GM12891 (cell line): ENCODE results near the gene DAGLB.

Source experiments
- PAX5 ChIP-seq: IDR thresholded peaks from 2 replicates; pipeline ENCODE4 v1.6.1; 2011; ENCODE audit warnings: low read length, moderate library complexity, mild to moderate bottlenecking; ENCODE audit not compliant: insufficient read depth, severe bottlenecking
- POLR2A ChIP-seq: IDR thresholded peaks from 2 replicates; pipeline ENCODE4 v1.6.1; 2011; ENCODE audit warnings: low read depth, low read length, control low read depth
- POLR2AphosphoS5 ChIP-seq: IDR thresholded peaks from 2 replicates; pipeline ENCODE4 v1.6.1; 2011; ENCODE audit warnings: low read depth, low read length, control low read depth
- SPI1 ChIP-seq: IDR thresholded peaks from 2 replicates; pipeline ENCODE4 v1.6.1; 2011; ENCODE audit warnings: low read depth, low read length, control low read depth
- TAF1 ChIP-seq: IDR thresholded peaks from 2 replicates; pipeline ENCODE4 v1.6.1; 2011; ENCODE audit warnings: low read depth, low read length, control low read depth

DNA sequence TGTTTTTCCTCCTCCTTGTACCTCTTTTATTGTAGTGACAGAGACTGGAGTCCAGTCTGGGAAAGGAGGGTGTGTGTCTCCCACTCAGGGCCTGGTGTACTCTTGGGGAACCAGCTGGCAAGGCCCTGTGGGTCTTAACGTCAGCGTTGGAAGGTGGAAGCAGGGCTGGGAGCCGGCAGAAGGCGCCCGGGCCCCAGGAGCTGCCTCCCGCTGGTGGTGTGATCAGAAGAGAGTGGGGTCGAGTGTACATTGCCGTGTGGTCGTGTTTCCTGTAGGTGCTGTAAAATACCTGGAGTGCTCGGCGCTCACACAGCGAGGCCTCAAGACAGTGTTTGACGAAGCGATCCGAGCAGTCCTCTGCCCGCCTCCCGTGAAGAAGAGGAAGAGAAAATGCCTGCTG, 45.7 kb downstream of the DAGLB start:
- TF ChIP-seq POLR2AphosphoS5: no peak
- no peak for TF ChIP-seq POLR2A
- TF ChIP-seq TAF1: no peak
- no peak for TF ChIP-seq SPI1
- TF ChIP-seq PAX5: no peak
